Measurements from ENCODE around the gene OR13C3.
"Not testable (repeated sequence)": the region's sequence is repeated elsewhere in the genome, so short reads cannot be mapped to it uniquely, and the experiment has no call there.

Gene OR13C3

GRCh38 chr9:104527109-104527508 lies 9.5 kb downstream of the OR13C3 start, which contains the start of gene OR13C4:
Gene OR13C4, minus strand, starts transcription at chr9:104527209. Its CDS starts 0 bp downstream, at chr9:104527209.
- Histone ChIP-seq H3K36me3 (ENCODE audit: control insufficient read depth, low read depth, low read length) (no peaks in the 10 kb centered on the region), H3K4me3 (ENCODE audit: low read length) (no peak within 1 kb of the TSS), H3K27me3 (ENCODE audit: control insufficient read depth, insufficient read depth, low read length) (no peaks in the 10 kb centered on the region), H3K9me3 (ENCODE audit: control insufficient read depth, low read depth, low read length) (no peaks in the 10 kb centered on the region), H3K27ac (ENCODE audit: low read length) (no peak within 1 kb of the TSS), H3K4me1 (ENCODE audit: control insufficient read depth, low read depth, low read length) (no peaks in the 10 kb centered on the region), H3K9ac (ENCODE audit: low read length) (no peak within 1 kb of the TSS)

GRCh38 chr9:104520241-104520640 lies 16.4 kb downstream of the OR13C3 start:
- H3K36me3 ChIP-seq (ENCODE audit: control insufficient read depth, low read depth, low read length); H3K27me3 ChIP-seq (ENCODE audit: control insufficient read depth, insufficient read depth, low read length): not testable (repeated sequence)

GRCh38 chr9:104514901-104515300 lies 21.8 kb downstream of the OR13C3 start:
- Histone ChIP-seq H3K9me3 (ENCODE audit: control insufficient read depth, low read depth, low read length) (no peaks in the 10 kb centered on the region), H3K9ac (ENCODE audit: low read length) (no peak overlapping the region), H3K4me1 (ENCODE audit: control insufficient read depth, low read depth, low read length) (no peaks in the 10 kb centered on the region), H3K27me3 (ENCODE audit: control insufficient read depth, insufficient read depth, low read length) (no peaks in the 10 kb centered on the region), H3K27ac (ENCODE audit: low read length) (no peak overlapping the region), H3K36me3 (ENCODE audit: control insufficient read depth, low read depth, low read length) (no peaks in the 10 kb centered on the region), H3K4me3 (ENCODE audit: low read length) (no peak overlapping the region)

More at GRCh38 chr9:104520241-104520640, 16.4 kb downstream of the OR13C3 start:
- H3K4me1 ChIP-seq (ENCODE audit: control insufficient read depth, low read depth, low read length); H3K27ac ChIP-seq (ENCODE audit: low read length); H3K9ac ChIP-seq (ENCODE audit: low read length); H3K4me3 ChIP-seq (ENCODE audit: low read length); H3K9me3 ChIP-seq (ENCODE audit: control insufficient read depth, low read depth, low read length): not testable (repeated sequence)

GRCh38 chr9:104506565-104506964 lies 30.1 kb downstream of the OR13C3 start:
- H3K9ac ChIP-seq (ENCODE audit: low read length): no peak overlapping the region
- H3K27ac ChIP-seq (ENCODE audit: low read length): no peak overlapping the region
- H3K4me1 ChIP-seq (ENCODE audit: control insufficient read depth, low read depth, low read length): no peaks in the 10 kb centered on the region
- no peaks in the 10 kb centered on the region for H3K27me3 ChIP-seq (ENCODE audit: control insufficient read depth, insufficient read depth, low read length)
- H3K4me3 ChIP-seq (ENCODE audit: low read length): no peak overlapping the region
- no peaks in the 10 kb centered on the region for H3K9me3 ChIP-seq (ENCODE audit: control insufficient read depth, low read depth, low read length)
- H3K36me3 ChIP-seq (ENCODE audit: control insufficient read depth, low read depth, low read length): no peaks in the 10 kb centered on the region

- Histone ChIP-seq H3K4me1 (ENCODE audit: control insufficient read depth, low read depth, low read length) (no peaks in the 10 kb centered on the region), H3K9me3 (ENCODE audit: control insufficient read depth, low read depth, low read length) (no peaks in the 10 kb centered on the region), H3K27ac (ENCODE audit: low read length) (no peak within 1 kb of the TSS), H3K4me3 (ENCODE audit: low read length) (no peak within 1 kb of the TSS), H3K36me3 (ENCODE audit: control insufficient read depth, low read depth, low read length) (no peaks in the 10 kb centered on the region), H3K9ac (ENCODE audit: low read length) (no peak within 1 kb of the TSS), H3K27me3 (ENCODE audit: control insufficient read depth, insufficient read depth, low read length) (no peaks in the 10 kb centered on the region)
These were observed 32.7 kb downstream of the OR13C3 start, which contains the start of gene OR13F1 for GRCh38 chr9:104503963-104504362. Gene OR13F1, plus strand, starts transcription at chr9:104504263. Its CDS starts 0 bp downstream, at chr9:104504263.

GRCh38 chr9:104503440-104503839 lies 33.2 kb downstream of the OR13C3 start:
- no peaks in the 10 kb centered on the region for H3K27me3 ChIP-seq (ENCODE audit: control insufficient read depth, insufficient read depth, low read length)
- no peaks in the 10 kb centered on the region for H3K9me3 ChIP-seq (ENCODE audit: control insufficient read depth, low read depth, low read length)
- H3K27ac ChIP-seq (ENCODE audit: low read length): no peak overlapping the region

GRCh38 chr9:104494808-104495207 lies 41.8 kb downstream of the OR13C3 start:
- H3K27ac ChIP-seq (ENCODE audit: low read length): no peak overlapping the region
- no peak overlapping the region for H3K4me3 ChIP-seq (ENCODE audit: low read length)
- H3K9me3 ChIP-seq (ENCODE audit: control insufficient read depth, low read depth, low read length): no peaks in the 10 kb centered on the region
- no peak overlapping the region for H3K9ac ChIP-seq (ENCODE audit: low read length)
- H3K27me3 ChIP-seq (ENCODE audit: control insufficient read depth, insufficient read depth, low read length): no peaks in the 10 kb centered on the region
- H3K4me1 ChIP-seq (ENCODE audit: control insufficient read depth, low read depth, low read length): no peaks in the 10 kb centered on the region
- H3K36me3 ChIP-seq (ENCODE audit: control insufficient read depth, low read depth, low read length): no peaks in the 10 kb centered on the region

More at GRCh38 chr9:104503440-104503839, 33.2 kb downstream of the OR13C3 start:
- H3K36me3 ChIP-seq (ENCODE audit: control insufficient read depth, low read depth, low read length): no peaks in the 10 kb centered on the region
- H3K4me3 ChIP-seq (ENCODE audit: low read length): no peak overlapping the region
- H3K4me1 ChIP-seq (ENCODE audit: control insufficient read depth, low read depth, low read length): no peaks in the 10 kb centered on the region
- H3K9ac ChIP-seq (ENCODE audit: low read length): no peak overlapping the region

All from iPS-18a (cell line).